Cardiac fibroblast (primary cell): ENCODE measurements around the gene LRRC31.

Experiments used
- DNase-seq, 2 donors: peaks; one replicate each; pipeline versions ENCODE4 v3.0.0 to v3.0.0-alpha.2; 2010; ENCODE audit warnings: low read depth in 2 of 2
- H3K4me3 ChIP-seq, 2 donors: replicated peaks in 1 of 2; 1 replicate in 1 of 2; 2 replicates in 1 of 2; pipeline ENCODE4 v1.5.1; 2011; ENCODE audit warnings: low read depth in 2 of 2, low read length in 2 of 2, mild to moderate bottlenecking in 2 of 2, moderate library complexity in 1 of 2
- CTCF ChIP-seq: IDR thresholded peaks from one replicate; pipeline ENCODE4 v1.5.1; 2011; ENCODE audit warnings: low read depth, mild to moderate bottlenecking, low read length, inconsistent platforms

The LRRC31 gene

GRCh38 chr3:169865176-169865767 lies 4.5 kb downstream of the LRRC31 start:
- no peak for TF ChIP-seq CTCF
- no peak overlapping the region for H3K4me3 ChIP-seq
- DNase-seq, result no peak

GRCh38 chr3:169864270-169864669 lies 5.5 kb downstream of the LRRC31 start:
- no peak overlapping the region for H3K4me3 ChIP-seq
- no peak for TF ChIP-seq CTCF
- no peak for DNase-seq

GRCh38 chr3:169863458-169863899 lies 6.3 kb downstream of the LRRC31 start:
- peak; percentile 84 to 86 for DNase-seq
- H3K4me3 ChIP-seq, result no peak overlapping the region
- TF ChIP-seq CTCF, result peak; percentile 90

GRCh38 chr3:169861871-169862270 lies 7.9 kb downstream of the LRRC31 start:
- H3K4me3 ChIP-seq, result no peak overlapping the region
- TF ChIP-seq CTCF, result no peak
- DNase-seq, result no peak

GRCh38 chr3:169857811-169858210 lies 11.9 kb downstream of the LRRC31 start:
- DNase-seq, result no peak
- no peak overlapping the region for H3K4me3 ChIP-seq
- TF ChIP-seq CTCF, result no peak

- no peak for TF ChIP-seq CTCF
- DNase-seq, result no peak
Measured at GRCh38 chr3:169855514-169855913, 14.2 kb downstream of the LRRC31 start.

GRCh38 chr3:169850618-169851017 lies 19.1 kb downstream of the LRRC31 start:
- no peak overlapping the region for H3K4me3 ChIP-seq
- TF ChIP-seq CTCF, result no peak
- DNase-seq, result no peak

More at GRCh38 chr3:169855514-169855913, 14.2 kb downstream of the LRRC31 start:
- no peak overlapping the region for H3K4me3 ChIP-seq
